HEK293 (cell line): Measurements from ENCODE around the gene TSPAN14.

Experiments
- GLIS1 ChIP-seq: fragments of 450-650 bp; formaldehyde crosslinking; IDR thresholded peaks from 2 replicates; pipeline ENCODE4 v1.5.1; 2016; ENCODE audit warnings: missing biosample characterization, missing genetic modification characterization
- ZNF138 ChIP-seq: fragments of 450-650 bp; formaldehyde crosslinking; IDR thresholded peaks from 2 replicates; pipeline ENCODE4 v1.5.1; 2016; ENCODE audit warnings: missing biosample characterization, missing genetic modification characterization, borderline replicate concordance
- ZNF169 ChIP-seq: fragments of 450-650 bp; formaldehyde crosslinking; IDR thresholded peaks from 2 replicates; pipeline ENCODE4 v1.5.1; 2016; ENCODE audit warnings: missing biosample characterization, missing genetic modification characterization
- ZNF324 ChIP-seq: fragments of 450-650 bp; formaldehyde crosslinking; IDR thresholded peaks from 2 replicates; pipeline ENCODE4 v1.5.1; 2016; ENCODE audit warnings: missing biosample characterization, missing genetic modification characterization
- TF ChIP-seq, protein P1 (sequence below): fragments of 450-650 bp; formaldehyde crosslinking; IDR thresholded peaks from 2 replicates; pipeline ENCODE4 v1.5.1; 2016; ENCODE audit warnings: missing biosample characterization, missing genetic modification characterization
- TF ChIP-seq, protein P2 (sequence below): fragments of 450-650 bp; IDR thresholded peaks from 2 replicates; pipeline ENCODE4 v1.5.1; 2018; ENCODE audit warnings: missing biosample characterization, missing genetic modification characterization
- TF ChIP-seq, protein P3 (sequence below): fragments of 450-650 bp; formaldehyde crosslinking; IDR thresholded peaks from 2 replicates; pipeline ENCODE4 v1.5.1; 2016; ENCODE audit warnings: missing biosample characterization, missing genetic modification characterization

DNA sequence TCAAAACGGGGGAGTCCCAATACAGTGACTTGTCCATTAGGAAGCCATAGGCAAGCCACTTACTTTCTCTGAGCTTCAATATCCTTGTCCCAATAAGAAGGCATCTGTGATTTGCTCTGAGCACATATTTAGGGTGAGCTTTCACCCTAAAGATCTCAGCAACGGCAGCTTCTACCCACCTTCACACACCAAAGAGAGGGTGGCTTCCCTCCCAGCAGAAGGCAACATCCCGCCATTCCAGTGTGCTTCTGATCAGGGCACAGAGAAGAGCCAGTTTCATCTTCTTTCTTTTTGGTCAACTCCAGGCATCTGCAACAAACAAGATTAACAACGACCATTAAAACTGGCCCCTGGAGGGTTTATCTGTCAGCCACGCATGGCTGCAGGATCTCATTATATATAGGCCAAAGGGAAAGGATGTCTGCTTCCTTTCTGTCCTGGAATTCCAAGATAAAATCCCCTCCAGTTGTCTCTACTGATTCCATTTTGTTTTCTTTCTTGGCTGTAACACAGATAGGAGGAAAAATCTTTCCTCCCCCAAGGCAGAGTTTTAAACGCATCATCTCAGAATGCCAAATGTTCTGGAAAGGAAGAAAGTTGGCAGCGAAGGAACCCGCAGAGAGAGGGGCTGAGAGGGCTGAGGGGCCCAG lies 83.1 kb downstream of the TSPAN14 start:
- TF ChIP-seq, protein P1, sequence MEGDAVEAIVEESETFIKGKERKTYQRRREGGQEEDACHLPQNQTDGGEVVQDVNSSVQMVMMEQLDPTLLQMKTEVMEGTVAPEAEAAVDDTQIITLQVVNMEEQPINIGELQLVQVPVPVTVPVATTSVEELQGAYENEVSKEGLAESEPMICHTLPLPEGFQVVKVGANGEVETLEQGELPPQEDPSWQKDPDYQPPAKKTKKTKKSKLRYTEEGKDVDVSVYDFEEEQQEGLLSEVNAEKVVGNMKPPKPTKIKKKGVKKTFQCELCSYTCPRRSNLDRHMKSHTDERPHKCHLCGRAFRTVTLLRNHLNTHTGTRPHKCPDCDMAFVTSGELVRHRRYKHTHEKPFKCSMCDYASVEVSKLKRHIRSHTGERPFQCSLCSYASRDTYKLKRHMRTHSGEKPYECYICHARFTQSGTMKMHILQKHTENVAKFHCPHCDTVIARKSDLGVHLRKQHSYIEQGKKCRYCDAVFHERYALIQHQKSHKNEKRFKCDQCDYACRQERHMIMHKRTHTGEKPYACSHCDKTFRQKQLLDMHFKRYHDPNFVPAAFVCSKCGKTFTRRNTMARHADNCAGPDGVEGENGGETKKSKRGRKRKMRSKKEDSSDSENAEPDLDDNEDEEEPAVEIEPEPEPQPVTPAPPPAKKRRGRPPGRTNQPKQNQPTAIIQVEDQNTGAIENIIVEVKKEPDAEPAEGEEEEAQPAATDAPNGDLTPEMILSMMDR (tag by site-specific recombination) = no peak
- no peak for TF ChIP-seq ZNF138 (tag by site-specific recombination)
- TF ChIP-seq, protein P2, sequence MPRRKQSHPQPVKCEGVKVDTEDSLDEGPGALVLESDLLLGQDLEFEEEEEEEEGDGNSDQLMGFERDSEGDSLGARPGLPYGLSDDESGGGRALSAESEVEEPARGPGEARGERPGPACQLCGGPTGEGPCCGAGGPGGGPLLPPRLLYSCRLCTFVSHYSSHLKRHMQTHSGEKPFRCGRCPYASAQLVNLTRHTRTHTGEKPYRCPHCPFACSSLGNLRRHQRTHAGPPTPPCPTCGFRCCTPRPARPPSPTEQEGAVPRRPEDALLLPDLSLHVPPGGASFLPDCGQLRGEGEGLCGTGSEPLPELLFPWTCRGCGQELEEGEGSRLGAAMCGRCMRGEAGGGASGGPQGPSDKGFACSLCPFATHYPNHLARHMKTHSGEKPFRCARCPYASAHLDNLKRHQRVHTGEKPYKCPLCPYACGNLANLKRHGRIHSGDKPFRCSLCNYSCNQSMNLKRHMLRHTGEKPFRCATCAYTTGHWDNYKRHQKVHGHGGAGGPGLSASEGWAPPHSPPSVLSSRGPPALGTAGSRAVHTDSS (tag by site-specific recombination) = no peak
- TF ChIP-seq, protein P3, sequence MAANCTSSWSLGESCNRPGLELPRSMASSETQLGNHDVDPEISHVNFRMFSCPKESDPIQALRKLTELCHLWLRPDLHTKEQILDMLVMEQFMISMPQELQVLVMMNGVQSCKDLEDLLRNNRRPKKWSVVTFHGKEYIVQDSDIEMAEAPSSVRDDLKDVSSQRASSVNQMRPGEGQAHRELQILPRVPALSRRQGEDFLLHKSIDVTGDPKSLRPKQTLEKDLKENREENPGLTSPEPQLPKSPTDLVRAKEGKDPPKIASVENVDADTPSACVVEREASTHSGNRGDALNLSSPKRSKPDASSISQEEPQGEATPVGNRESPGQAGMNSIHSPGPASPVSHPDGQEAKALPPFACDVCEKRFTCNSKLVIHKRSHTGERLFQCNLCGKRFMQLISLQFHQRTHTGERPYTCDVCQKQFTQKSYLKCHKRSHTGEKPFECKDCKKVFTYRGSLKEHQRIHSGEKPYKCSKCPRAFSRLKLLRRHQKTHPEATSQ = no peak
- TF ChIP-seq ZNF169 (tag by site-specific recombination) = no peak
- no peak for TF ChIP-seq GLIS1 (tag by site-specific recombination)
- TF ChIP-seq ZNF324 = no peak
